ENCODE measurements around the gene SEC16B.
"Not testable (repeated sequence)": the region's sequence is repeated elsewhere in the genome, so short reads cannot be mapped to it uniquely, and the experiment has no call there.

Gene SEC16B, protein sequence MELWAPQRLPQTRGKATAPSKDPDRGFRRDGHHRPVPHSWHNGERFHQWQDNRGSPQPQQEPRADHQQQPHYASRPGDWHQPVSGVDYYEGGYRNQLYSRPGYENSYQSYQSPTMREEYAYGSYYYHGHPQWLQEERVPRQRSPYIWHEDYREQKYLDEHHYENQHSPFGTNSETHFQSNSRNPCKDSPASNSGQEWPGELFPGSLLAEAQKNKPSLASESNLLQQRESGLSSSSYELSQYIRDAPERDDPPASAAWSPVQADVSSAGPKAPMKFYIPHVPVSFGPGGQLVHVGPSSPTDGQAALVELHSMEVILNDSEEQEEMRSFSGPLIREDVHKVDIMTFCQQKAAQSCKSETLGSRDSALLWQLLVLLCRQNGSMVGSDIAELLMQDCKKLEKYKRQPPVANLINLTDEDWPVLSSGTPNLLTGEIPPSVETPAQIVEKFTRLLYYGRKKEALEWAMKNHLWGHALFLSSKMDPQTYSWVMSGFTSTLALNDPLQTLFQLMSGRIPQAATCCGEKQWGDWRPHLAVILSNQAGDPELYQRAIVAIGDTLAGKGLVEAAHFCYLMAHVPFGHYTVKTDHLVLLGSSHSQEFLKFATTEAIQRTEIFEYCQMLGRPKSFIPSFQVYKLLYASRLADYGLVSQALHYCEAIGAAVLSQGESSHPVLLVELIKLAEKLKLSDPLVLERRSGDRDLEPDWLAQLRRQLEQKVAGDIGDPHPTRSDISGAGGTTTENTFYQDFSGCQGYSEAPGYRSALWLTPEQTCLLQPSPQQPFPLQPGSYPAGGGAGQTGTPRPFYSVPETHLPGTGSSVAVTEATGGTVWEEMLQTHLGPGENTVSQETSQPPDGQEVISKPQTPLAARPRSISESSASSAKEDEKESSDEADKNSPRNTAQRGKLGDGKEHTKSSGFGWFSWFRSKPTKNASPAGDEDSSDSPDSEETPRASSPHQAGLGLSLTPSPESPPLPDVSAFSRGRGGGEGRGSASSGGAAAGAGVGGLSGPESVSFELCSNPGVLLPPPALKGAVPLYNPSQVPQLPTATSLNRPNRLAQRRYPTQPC

DNA sequence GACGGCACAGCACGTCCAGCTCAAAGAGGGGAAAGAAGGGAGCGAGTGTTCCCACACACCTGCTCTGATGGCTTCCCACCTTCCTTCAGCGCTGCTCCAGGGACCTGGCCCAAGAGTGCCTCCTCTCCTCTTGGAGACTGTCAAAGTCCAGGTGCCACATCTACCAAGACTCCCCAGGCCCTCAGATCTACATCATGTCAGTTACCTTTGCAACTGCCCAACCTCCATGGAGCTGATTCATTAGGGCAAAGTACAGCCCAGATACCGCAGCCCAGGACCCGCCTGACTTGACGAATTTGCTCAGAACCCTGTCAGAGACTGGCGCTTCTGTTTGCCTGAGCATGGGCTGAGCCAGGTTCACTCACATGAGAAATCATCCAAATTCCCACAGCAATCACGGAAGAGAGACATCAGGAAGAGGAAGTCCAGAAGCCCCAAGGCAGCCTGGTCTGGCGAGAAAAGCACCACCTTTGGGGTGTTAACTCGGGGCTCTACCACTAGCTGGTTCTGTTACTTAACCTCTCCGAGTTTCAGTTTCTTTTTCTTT is at the start of gene SEC16B:
SEC16B (minus strand) TSS at position 234 of the 547 bp plus-strand sequence. CDS start 2,077 bp downstream, outside the sequence.
- no peak for DNase-seq

DNA sequence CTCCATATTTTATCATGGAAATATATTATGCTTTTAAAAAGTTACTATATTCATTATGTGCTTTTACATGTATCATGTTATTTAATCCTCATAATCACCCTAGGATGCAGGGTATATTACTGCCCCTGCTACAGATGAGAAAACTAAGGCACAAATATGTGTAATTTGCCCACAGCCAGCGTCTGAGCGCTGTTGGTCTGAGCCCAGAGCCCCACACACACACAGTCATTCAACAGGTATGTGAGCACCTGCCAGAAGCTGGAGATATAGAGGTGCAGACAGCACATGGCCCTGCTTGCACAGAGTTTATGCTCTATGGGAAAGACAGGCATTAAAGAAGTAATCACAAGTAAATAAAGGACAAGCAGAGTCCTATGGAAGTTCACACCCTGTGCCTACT is 49.8 kb upstream of the SEC16B start:
- DNase-seq = no peak

DNA sequence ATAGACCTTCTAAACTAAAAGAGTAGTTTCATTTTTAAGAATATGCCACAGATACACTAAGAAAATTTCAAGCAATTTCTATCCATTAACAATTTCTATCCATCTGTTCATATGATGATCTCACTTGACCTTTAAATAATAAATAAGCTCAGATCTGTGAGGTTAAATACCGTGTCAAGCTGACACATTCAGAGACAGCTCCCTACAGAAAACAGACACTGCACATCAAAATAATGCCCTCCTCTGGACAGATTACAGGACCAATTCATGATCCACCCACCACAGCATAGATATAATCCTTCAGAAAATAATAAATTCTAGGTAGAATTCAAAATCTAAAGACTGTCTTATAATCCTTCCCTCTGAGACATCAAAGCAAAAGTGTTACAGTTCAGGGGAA is 49.4 kb upstream of the SEC16B start:
- DNase-seq = no peak

DNA sequence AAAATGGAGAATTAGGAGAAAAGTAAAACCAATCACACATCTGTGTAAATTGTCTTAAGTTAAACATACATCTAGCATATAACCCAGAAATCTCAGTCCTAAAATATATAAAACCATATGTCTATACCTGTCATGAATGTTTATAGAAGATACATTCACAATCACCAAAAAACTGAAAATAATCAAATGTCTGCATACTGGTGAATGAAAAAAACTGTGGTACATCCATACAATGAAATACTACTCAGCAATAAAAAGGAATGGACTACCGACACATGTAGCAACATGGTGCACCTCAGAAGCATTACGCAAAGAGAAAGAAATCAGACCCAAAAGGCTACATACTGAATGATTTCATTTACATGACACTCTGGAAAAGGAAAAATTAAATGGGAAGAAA is 47.7 kb upstream of the SEC16B start:
- DNase-seq = no peak

DNA sequence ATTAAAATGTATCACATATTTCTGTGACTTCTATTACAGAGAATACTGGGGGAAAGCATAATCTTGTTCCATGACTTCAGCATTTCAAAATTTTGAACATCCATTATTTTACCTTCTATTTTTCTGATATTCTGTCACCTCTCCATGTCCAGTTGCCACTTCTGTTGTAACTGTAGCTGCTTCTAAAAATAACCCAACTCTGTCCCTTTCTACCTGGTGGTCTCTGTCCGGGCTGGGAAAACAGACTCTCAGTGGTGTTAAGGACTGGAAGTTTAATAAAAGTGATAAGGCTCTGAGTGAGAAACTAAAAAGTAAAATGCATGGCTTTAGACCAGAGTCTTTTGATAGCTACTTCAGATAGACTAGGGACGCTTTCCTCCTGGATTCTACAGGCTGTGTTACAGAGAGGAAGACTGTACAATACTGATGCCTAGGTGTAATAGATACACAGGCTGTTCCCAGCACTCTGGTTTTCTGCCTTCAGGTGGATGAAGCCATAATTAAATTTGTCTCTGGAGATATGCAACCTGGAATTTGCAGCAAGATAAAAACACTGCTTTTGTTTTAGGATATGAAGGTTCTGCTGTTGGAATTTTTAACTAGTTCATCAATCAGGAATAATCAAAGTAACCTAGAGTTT is 42.1 kb upstream of the SEC16B start:
- DNase-seq = no peak

DNA sequence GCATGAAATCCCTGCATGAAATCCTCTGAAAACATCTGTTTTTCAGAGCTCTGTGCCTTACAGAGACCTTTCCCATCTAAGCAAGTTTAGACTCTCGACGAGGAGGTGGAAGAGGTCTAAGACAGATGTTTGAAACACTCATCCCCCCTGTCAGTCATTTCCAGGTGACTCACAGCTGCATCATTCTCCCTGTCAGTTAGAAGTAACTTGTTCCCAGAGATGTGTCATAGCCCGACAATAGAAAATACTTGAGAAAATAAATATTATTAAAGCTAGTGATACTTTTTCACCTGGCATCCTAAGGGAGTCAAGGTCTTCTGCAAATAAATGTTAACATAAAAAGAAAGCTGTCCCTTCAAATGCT is 41.6 kb upstream of the SEC16B start:
- DNase-seq = no peak

DNA sequence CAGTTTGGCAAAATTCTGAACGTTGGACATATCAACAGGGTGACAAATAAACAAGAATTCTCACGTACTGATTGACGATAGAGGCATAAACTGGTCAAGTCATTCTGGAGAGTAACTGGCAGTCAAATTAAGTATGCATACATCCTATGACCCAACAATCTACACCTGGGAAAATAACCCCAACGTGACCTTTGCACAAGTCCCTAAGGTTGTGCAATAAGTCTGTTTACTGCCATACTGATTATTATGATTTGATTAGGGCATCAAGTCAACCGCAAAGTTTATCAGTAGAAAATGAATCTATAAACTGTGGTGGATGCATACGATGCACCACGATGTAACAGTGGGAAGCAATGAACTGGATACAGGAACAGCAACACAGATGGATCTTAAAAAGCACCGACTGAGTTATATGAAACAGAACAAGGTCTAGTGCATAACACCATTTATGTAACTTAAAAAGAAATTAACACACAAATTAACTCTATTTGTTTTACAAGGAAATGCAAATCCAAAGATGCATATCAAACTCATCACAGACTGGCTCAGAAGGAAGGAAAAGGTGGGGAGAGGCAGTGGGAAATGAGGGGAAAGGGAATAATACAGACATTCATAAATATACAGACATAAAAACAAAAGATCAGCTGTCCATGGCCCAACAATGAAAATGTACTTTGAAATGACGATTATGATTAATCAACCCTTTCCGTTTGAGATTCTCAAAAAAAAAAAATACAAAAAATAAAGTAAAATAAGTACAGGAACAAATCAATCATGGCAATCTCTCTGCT is 41.0 kb upstream of the SEC16B start:
- DNase-seq = no peak

DNA sequence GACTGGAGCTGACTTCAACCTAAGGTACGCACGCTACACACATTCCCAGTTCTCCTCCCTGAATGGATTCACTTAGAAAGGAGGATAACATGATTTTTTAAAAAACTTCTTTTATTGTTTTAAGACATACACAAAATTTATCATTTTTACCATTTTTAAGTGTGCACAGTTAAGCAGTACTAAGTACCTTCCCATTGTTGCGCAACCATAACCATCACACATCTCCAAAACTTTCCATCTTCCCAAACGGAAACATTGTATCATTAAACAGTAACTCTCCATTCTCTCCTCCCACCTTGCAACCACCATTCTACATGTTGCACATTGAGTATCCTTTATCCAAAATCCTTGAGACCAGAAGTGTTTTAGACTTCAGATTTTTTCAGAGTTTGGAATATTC is 36.2 kb upstream of the SEC16B start:
- no peak for DNase-seq

DNA sequence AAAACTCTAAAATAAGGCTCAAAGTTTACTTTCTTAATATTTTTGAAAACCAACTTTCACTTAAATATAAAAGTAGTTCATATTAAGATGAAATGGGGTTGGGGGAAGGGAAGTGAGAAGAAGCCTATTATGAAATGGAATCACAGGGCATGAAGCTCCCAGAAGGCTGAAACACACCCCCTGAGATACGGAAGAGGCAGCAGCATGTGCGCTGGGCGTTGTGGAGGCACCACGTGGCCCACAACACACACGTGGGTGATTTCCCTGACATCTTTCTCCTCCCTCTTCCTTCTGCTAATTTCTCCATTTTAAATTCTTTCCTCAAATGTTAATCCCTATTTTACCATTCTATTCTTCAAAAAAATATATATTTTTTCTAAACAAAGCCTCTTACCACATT is 35.6 kb upstream of the SEC16B start:
- no peak for DNase-seq

DNA sequence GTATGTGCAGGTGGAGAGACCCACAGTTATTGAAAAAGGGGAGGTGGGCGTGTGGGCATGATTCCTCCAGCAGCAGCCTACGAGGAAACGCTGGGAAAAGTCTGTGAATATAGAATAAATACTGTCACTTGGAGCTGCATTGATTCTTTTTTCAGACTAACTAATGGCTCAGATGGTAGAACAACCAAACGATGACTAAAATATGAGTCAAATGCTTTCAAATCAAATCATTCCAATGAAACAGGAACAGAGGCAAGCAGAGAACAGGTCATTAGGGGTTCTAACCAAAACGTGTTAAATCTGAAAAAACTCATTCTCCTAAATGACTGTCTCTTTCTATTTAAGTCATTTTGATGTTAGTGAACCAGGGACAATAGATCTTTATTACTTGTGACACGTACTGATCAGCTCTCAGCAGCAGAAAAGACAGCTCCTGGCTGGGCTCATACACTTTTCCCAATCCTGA is 35.1 kb upstream of the SEC16B start:
- DNase-seq = no peak

DNA sequence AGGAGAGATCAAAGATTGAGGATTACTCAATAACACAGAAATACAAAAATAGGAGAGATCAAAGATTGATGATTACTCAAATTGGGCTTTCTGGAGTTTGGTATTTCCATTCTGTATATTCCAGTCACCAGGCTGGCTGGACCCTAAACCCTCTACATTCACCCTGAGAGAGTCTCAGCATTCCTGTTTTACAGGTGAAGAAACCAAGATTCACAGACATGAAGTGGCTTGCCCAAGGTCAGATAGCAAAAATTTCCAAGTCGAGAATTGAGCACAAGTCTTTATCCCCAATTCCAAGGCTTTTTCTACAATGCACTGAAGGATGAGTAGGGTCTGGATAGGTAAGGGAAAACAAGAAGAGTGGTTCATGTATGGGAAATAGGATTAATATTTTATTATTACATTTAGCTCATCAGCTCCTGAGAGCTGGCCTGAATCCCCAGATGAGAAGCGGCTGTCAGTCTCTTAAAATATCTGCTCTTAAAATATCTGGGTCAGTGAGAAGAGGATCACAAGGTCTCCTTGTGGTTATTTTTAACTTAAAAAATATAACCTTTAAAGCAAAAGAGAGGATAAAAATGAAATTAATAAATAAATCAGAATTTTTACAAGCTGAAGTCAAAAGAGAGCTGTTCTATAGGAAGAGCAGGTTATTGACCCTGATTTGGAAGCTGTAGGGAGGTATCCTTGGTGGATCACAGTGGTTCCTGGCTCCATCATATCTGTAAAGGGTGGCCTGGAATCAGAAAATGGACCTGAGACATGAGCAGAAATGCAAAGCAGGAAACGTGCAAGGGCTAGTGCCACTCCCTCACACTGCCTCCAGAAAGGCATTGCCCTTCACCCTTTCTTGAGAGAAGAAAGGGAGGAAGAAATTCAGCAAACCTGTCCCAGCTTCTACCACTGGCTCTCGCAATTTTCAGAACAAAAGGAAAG is 29.1 kb upstream of the SEC16B start:
- DNase-seq = no peak

DNA sequence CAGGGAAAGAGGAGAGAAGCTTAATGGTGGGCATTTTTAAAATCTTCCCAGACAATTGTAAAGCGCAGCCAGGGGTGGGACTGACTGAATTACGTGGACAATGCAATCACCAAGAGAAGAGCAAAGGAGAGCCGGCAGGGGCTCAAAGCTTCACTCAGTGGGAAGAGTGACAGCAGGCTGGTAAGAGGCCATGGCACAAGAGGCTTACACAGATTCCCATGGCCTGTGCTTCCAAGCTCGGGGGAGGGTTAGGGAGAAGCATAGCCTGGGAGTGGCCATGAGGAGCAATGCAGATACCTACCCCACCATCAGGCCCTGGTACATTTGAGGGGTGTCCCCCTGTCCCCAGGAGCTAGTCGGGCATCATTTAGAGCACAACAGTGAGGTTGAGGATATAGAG is 27.1 kb upstream of the SEC16B start:
- no peak for DNase-seq

DNA sequence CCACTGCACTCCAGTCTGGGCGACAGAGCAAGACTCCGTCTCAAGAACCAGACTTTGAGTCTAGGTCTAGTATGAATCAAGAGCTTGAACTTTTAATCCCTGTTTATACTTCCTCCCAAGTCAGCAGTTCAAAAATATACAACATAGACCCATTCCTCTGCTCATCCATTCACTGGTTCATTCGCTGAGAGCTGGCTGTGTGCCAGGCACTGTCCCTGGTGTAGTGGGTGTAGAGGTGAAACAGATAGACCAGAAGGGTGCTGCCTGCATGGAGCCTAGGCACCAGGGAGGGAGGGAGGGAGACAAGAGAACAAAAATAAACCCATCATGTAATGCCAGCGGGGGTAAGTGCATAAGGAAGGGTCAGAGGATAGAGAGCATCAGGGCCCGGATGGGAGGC is 25.5 kb upstream of the SEC16B start:
- DNase-seq = no peak

DNA sequence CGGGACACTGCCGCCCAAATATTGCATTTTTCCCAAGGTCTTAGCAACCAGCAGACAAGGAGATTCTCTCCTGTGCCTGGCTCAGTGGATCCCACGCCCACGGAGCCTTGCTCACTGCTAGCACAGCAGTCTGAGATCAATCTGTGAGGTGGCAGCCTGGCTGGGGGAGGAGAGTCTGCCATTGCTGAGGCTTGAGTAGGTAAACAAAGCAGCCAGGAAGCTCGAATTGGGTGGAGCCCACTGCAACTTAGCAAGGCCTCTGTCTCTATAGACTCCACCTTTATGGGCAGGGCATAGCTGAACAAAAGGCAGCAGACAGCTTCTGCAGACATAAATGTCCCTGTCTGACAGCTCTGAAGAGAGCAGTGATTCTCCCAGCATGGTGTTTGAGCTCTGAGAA is 16.4 kb upstream of the SEC16B start:
- not testable (repeated sequence) for DNase-seq

DNA sequence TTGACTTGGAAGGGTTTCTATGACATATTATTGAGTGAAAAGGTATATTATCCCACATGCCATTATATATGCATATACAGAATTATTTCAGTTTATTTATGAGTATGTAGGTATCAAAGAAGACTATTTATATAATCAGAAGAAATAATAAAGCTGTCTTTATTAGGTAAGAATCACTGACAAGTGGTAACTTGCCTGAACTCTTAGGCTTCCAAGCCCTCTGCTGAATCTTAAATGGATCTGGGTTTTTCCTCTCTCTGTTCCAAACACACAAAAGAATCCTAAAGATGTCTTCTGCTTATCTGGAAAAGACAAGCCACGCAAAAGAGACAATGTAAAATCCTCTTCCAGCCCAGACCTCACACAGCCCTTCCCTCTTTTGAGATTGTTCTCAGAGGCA is 14.9 kb upstream of the SEC16B start:
- no peak for DNase-seq

DNA sequence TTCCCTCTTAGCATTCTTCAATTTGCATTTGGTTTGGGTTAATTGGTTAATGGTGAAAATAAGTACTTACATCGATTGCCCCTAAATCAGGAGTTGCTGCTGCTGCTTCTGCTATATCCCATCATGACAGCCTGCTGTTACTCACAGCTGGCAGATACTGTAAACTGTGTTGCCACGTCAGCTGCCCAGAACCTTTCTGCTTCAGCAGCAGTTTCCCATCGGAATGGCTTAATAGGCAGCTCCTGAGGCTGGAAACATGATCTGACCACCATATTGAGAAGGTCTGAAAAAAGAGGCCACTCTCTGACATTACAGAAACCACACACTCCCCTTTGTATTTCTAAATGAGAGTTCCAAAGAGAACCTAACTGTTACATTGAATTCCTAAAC is 14.3 kb upstream of the SEC16B start:
- no peak for DNase-seq

DNA sequence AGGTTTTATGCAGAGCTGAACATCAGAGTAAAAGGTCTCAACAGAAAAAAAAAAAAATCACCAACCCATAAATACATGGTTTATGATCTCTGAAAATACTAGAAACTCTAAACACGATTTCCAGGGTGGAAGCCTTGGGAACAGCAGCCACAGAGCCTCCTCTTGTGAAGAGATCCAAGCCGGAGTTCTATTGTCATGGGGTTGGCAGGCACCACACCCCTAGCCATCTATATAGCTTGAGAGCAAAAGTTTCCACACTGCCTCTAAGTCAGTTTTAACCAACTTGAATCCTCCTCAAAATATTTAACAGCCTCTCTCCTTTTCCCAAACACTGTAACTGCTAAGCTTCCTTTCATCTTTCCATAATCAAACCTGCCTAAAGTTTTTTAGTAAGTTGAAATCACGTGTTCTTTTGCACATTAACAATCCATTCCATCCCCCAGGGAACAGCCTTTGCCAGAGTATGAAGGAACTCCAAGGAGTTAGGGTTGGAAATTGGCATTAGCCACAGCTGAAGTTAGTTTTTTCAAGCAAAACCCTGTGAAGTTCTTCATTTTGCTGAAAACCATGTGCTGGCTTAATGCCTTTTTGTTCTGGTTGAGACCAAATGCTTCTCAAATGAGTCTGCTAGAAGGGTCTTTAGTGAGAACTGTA is 13.8 kb upstream of the SEC16B start:
- no peak for DNase-seq

DNA sequence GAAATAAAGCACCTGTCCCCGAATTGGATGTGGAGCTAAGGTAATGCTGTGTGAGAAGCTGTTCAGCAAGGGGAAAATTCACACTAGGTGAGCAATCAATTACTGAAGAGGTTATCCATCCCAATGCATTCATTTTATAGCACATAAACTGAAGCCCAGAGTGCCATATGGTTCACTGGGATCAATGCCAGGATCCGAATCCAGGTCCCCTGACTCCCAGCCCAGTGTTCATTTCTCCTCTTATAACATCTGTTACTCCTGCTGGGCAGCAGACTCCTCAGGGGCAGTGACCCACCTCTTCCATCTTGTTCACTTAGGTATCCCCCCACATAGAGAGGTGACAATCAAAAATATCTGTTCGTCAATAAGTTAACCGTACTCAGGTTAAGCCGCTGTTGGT is 13.2 kb upstream of the SEC16B start:
- DNase-seq = no peak

DNA sequence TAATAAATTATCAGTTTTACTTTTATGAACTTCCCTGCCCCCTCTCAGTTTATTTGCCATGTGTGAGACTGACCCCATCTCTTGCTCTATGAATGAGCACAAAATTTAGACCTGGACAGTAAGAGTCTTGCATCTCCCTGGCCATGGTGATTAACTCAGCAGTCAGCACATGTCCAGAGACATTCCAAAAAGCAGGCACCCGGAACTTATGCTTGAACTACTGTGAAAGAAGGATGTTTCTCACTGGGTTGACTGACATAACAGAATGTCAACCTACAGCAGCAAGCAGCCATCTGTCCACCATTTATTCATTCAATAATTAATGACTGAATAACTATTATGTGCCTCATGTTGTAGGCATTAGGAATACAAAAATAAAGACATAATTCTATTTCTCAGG is 11.3 kb upstream of the SEC16B start:
- no peak for DNase-seq

DNA sequence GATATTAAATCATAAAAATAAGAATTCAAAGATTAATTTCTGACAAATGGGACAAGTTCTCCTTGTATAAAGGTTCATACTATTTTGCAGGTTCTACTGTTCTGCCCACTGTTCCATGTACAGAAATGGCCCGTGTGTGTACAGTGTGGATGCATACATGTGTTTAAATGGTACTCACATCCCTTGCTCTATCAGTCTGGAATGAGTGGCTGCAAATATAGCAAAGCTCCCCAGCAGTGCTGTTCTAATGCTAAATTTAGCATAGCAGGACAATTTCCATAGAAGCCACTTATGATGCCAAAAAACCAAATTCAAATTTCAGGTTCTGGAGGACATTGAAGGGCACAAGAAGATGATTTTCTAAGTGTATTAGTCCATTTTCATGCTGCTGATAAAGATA is 9.4 kb upstream of the SEC16B start:
- DNase-seq = no peak
